ENCODE measurements around the gene TTC6. TPM values are rescaled to one million over a fixed set of nuclear protein-coding genes. Genes with fewer than 3 reads are reported as not detected.

Gene TTC6
- total RNA-seq, 2 donors from 2014 or later = 0.14 TPM; not detected in 1

GRCh38 chr14:37598747-37599506 lies 3.5 kb downstream of the TTC6 start:
- DNase-seq (ENCODE audit: low spot score) (no peak), ATAC-seq (ENCODE audit: insufficient number of reproducible peaks, low FRiP score, low read depth) (no peak)
- TF ChIP-seq, protein P1, sequence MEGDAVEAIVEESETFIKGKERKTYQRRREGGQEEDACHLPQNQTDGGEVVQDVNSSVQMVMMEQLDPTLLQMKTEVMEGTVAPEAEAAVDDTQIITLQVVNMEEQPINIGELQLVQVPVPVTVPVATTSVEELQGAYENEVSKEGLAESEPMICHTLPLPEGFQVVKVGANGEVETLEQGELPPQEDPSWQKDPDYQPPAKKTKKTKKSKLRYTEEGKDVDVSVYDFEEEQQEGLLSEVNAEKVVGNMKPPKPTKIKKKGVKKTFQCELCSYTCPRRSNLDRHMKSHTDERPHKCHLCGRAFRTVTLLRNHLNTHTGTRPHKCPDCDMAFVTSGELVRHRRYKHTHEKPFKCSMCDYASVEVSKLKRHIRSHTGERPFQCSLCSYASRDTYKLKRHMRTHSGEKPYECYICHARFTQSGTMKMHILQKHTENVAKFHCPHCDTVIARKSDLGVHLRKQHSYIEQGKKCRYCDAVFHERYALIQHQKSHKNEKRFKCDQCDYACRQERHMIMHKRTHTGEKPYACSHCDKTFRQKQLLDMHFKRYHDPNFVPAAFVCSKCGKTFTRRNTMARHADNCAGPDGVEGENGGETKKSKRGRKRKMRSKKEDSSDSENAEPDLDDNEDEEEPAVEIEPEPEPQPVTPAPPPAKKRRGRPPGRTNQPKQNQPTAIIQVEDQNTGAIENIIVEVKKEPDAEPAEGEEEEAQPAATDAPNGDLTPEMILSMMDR (IDR thresholded peaks at IDR 0.05) = no peak
- H3K4me1 ChIP-seq (ENCODE audit: control insufficient read depth in 1 of 2, low read depth in 2 of 2) = peaks cover 11 to 42% of the 10 kb centered on the region in 2 donors
- no peaks in the 10 kb centered on the region for H3K9me3 ChIP-seq
- H3K27me3 ChIP-seq (replicated peaks; ENCODE audit: insufficient read depth) = peaks cover 48% of the 10 kb centered on the region
- peak overlapping the region in 1 of 2 donors; percentile 11 for H3K27ac ChIP-seq
- H3K4me3 ChIP-seq = peak overlapping the region; percentile 44
- H3K36me3 ChIP-seq = no peaks in the 10 kb centered on the region

GRCh38 chr14:37599507-37600368 lies 4.3 kb downstream of the TTC6 start:
- H3K36me3 ChIP-seq = no peaks in the 10 kb centered on the region
- H3K4me1 ChIP-seq (ENCODE audit: control insufficient read depth in 1 of 2, low read depth in 2 of 2) = peaks cover 6 to 34% of the 10 kb centered on the region in 2 donors
- H3K27me3 ChIP-seq (replicated peaks; ENCODE audit: insufficient read depth) = peaks cover 48% of the 10 kb centered on the region
- peak overlapping the region; percentile 38 for H3K4me3 ChIP-seq
- no peaks in the 10 kb centered on the region for H3K9me3 ChIP-seq
- TF ChIP-seq, protein P1 (IDR thresholded peaks at IDR 0.05) = no peak
- no peak overlapping the region for H3K27ac ChIP-seq
- ATAC-seq (ENCODE audit: insufficient number of reproducible peaks, low FRiP score, low read depth) = no peak
- no peak for DNase-seq (ENCODE audit: low spot score)

GRCh38 chr14:37600880-37601741 lies 5.7 kb downstream of the TTC6 start:
- Histone ChIP-seq H3K9me3 (no peaks in the 10 kb centered on the region), H3K27ac (no peak overlapping the region), H3K4me3 (no peak overlapping the region), H3K27me3 (replicated peaks; ENCODE audit: insufficient read depth) (peaks cover 46% of the 10 kb centered on the region), H3K36me3 (no peaks in the 10 kb centered on the region), H3K4me1 (ENCODE audit: control insufficient read depth in 1 of 2, low read depth in 2 of 2) (peaks cover 6 to 23% of the 10 kb centered on the region in 2 donors)
- ATAC-seq (ENCODE audit: insufficient number of reproducible peaks, low FRiP score, low read depth) = no peak
- DNase-seq (ENCODE audit: low spot score) = no peak
- TF ChIP-seq, protein P1 (IDR thresholded peaks at IDR 0.05) = no peak

DNA sequence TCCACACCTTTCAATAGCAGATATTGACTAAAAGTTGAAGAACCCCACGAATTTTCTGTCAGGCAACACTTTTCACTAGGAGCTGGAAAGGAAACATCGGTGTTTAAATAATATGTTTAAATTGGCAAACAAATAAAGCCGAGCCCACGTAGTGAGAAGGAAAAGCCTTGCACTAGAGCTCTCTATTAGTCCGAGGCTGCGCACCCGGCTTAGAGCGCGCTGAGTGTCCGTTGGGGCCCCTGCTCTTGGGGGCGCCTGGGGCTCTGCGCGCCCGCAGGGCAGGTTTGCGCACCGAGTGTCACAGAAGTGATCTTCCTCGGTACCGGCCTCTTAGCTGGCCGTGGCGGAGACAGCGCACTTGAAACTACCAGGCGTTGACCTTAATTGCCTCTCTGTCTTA lies 6.4 kb downstream of the TTC6 start:
- H3K36me3 ChIP-seq = no peaks in the 10 kb centered on the region
- TF ChIP-seq, protein P1 (IDR thresholded peaks at IDR 0.05) = no peak
- H3K27ac ChIP-seq = no peak overlapping the region
- no peak overlapping the region for H3K4me3 ChIP-seq
- ATAC-seq (ENCODE audit: insufficient number of reproducible peaks, low FRiP score, low read depth) = no peak
- H3K27me3 ChIP-seq (replicated peaks; ENCODE audit: insufficient read depth) = peaks cover 44% of the 10 kb centered on the region
- DNase-seq (ENCODE audit: low spot score) = no peak
- peaks cover 6 to 21% of the 10 kb centered on the region in 2 donors for H3K4me1 ChIP-seq (ENCODE audit: control insufficient read depth in 1 of 2, low read depth in 2 of 2)
- H3K9me3 ChIP-seq = no peaks in the 10 kb centered on the region
